H1 (cell line): ENCODE measurements around the gene FCN3. TPM values are rescaled to one million over a fixed set of nuclear protein-coding genes. Genes with fewer than 3 reads are reported as not detected.

Experiments
- ATF3 ChIP-seq: IDR thresholded peaks from 2 replicates; pipeline ENCODE4 v1.6.1; 2011; ENCODE audit warnings: low read depth, mild to moderate bottlenecking, low read length; ENCODE audit not compliant: insufficient read depth
- BCL11A ChIP-seq, 2 experiments: IDR thresholded peaks; one replicate each; pipeline ENCODE4 v1.6.1; 2011; ENCODE audit warnings: low read depth in 2 of 2, low read length in 2 of 2, mild to moderate bottlenecking in 2 of 2
- CBX8 ChIP-seq: fragments of 300-800, 300-1000 bp; sonication (generic); IDR thresholded peaks from 2 replicates; pipeline ENCODE4 v1.7.1; 2016; ENCODE audit warnings: low read depth, low read length, borderline replicate concordance
- CHD2 ChIP-seq: IDR thresholded peaks from 2 replicates; pipeline ENCODE4 v1.6.1; 2012; ENCODE audit warnings: low read length, improper control_type of control experiment
- CTBP2 ChIP-seq: IDR thresholded peaks from 2 replicates; pipeline ENCODE4 v1.7.0; 2011; ENCODE audit warnings: borderline replicate concordance, mild to moderate bottlenecking, moderate library complexity, mixed read lengths, low read length; ENCODE audit not compliant: insufficient read depth, insufficient read length
- EP300 ChIP-seq, 2 experiments: IDR thresholded peaks; 1 replicate in 1 of 2; 2 replicates in 1 of 2; pipeline ENCODE4 v1.6.1; 2011 to 2012; ENCODE audit warnings: low read depth in 2 of 2, low read length in 2 of 2, mild to moderate bottlenecking in 2 of 2, borderline replicate concordance in 1 of 2, inconsistent platforms in 1 of 2, moderate library complexity in 1 of 2
- EZH2 ChIP-seq: fragments of 200-600 bp; sonication (generic); IDR thresholded peaks from 2 replicates; pipeline ENCODE4 v1.7.1; 2012; ENCODE audit warnings: low read depth, mild to moderate bottlenecking, moderate library complexity, low read length, inconsistent platforms; ENCODE audit not compliant: severe bottlenecking
- GABPA ChIP-seq: IDR thresholded peaks from 2 replicates; pipeline ENCODE4 v1.6.1; 2011; ENCODE audit warnings: mild to moderate bottlenecking, low read length, moderate library complexity, borderline replicate concordance; ENCODE audit not compliant: insufficient read depth
- KDM4A ChIP-seq: IDR thresholded peaks from one replicate; pipeline ENCODE4 v1.7.1; 2012; ENCODE audit warnings: low read depth, mild to moderate bottlenecking, moderate library complexity, low read length, inconsistent platforms; ENCODE audit not compliant: severe bottlenecking
- POLR2AphosphoS5 ChIP-seq: IDR thresholded peaks from 2 replicates; pipeline ENCODE4 v1.6.1; 2011; ENCODE audit warnings: low read depth, low read length
- SAP30 ChIP-seq: fragments of 300-600 bp; sonication (generic); IDR thresholded peaks from 2 replicates; pipeline ENCODE4 v1.7.1; 2012; ENCODE audit warnings: low read length, moderate library complexity, mild to moderate bottlenecking, inconsistent platforms; ENCODE audit not compliant: insufficient read depth, insufficient replicate concordance
- SUZ12 ChIP-seq: fragments of 200-600 bp; sonication (generic); IDR thresholded peaks from 2 replicates; pipeline ENCODE4 v1.6.1; 2012; ENCODE audit warnings: mild to moderate bottlenecking, inconsistent platforms, low read length, moderate library complexity, mixed read lengths
- TAF1 ChIP-seq: IDR thresholded peaks from 2 replicates; pipeline ENCODE4 v1.6.1; 2011; ENCODE audit warnings: mild to moderate bottlenecking, low read depth, low read length
- TAF7 ChIP-seq: optimal IDR thresholded peaks from 2 replicates; pipeline ENCODE3; 2011; ENCODE audit warnings: low read depth, mild to moderate bottlenecking, inconsistent platforms, low read length, moderate library complexity, borderline replicate concordance
- polyA plus RNA-seq, 7 experiments: library from polyadenylated mRNA; depleted of rRNA in 3 of 7; stranded (reverse) in 5 of 7; unstranded in 2 of 7; fragments of >200 nt in 5 of 7; fragments of 200-250 nt in 2 of 7; gene quantifications; 1 replicate in 5 of 7; 2 replicates in 1 of 7; 4 replicates in 1 of 7; pipeline versions ENCODE4 v1.2.1 to v1.2.3, GENCODE V29; 2011 to 2013; ENCODE audit warnings: missing spikeins in 2 of 7, mixed read lengths in 2 of 7
- total RNA-seq: library from RNA; stranded (reverse); fragmentation: NEBNext Ultra II Directional; extraction: Animal tissue kit (Norgen Biotek cat#: 25700); gene quantifications from 2 replicates; pipeline ENCODE4 v1.2.1, GENCODE V29; 2021

Gene FCN3
- total and polyA plus RNA-seq, 2 of the 8 experiments (the other 6 are each of a cell fraction or from before 2014, with no cell fraction given): 0.30 to 0.57 TPM

- TF ChIP-seq ATF3: no peak
- no peak for TF ChIP-seq CTBP2
- TF ChIP-seq SAP30: no peak
- no peak for TF ChIP-seq POLR2AphosphoS5
- TF ChIP-seq CHD2: no peak
- TF ChIP-seq CBX8: no peak
- TF ChIP-seq KDM4A: peak; percentile 96
- no peak for TF ChIP-seq TAF1
- no peak for TF ChIP-seq TAF7
- peak; percentile 33 for TF ChIP-seq EZH2
- no peak for TF ChIP-seq BCL11A (IDR thresholded peaks at IDR 0.05; ENCODE audit: low read depth in 2 of 2, low read length in 2 of 2)
- no peak for TF ChIP-seq EP300 (IDR thresholded peaks at IDR 0.05; ENCODE audit: borderline replicate concordance in 1 of 2, low read depth in 2 of 2, low read length in 2 of 2)
- no peak for TF ChIP-seq SUZ12
- no peak for TF ChIP-seq GABPA
Measured at GRCh38 chr1:27360159-27361043, 14.2 kb downstream of the FCN3 start (continued).
